Fibroblast of the aortic adventitia (primary cell): ENCODE data around the gene CERS5. TPM values are rescaled to one million over a fixed set of nuclear protein-coding genes. Genes with fewer than 3 reads are reported as not detected.
"Not testable (repeated sequence)": the region's sequence is repeated elsewhere in the genome, so short reads cannot be mapped to it uniquely, and the experiment has no call there.

ENCODE experiments used
- DNase-seq: peaks from one replicate; pipeline ENCODE4 v3.0.0-alpha.2; 2010; ENCODE audit warnings: low read depth
- H3K4me3 ChIP-seq: 2 replicates; pipeline ENCODE4 v1.5.1; 2011; ENCODE audit warnings: low read depth, mild to moderate bottlenecking, control low read depth, low read length, moderate library complexity
- total RNA-seq: library from RNA; depleted of rRNA; stranded (reverse); fragments of >200 nt; gene quantifications from 2 replicates; pipeline ENCODE4 v1.2.3, GENCODE V29; 2012; ENCODE audit warnings: low replicate concordance
- TF ChIP-seq, protein P1 (sequence below): IDR thresholded peaks from 2 replicates; pipeline ENCODE4 v1.5.1; 2011; ENCODE audit warnings: mild to moderate bottlenecking, low read length, control low read depth, inconsistent platforms; ENCODE audit not compliant: insufficient read depth

CERS5 gene
- total RNA-seq, 1 donor = 32.7 TPM

DNA sequence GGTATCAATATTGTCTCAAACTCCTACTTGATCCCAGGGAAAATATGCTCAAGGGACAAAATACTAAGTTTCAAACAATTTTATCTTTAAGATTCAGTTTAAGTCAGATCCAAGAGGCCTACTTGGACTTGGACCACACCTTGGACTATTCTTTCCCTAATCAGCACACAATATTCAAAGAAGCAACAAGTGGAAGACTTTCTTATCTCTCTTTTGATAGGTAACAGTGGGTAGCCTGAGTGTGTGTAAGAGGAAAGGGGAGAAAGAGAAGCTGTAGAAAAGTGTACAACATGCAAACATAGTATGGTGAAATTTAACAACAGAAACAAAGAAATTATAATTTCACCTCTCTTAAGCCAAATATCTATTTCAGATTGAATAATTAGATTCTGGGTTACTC, 6.5 kb downstream of the CERS5 start:
- TF ChIP-seq, protein P1, sequence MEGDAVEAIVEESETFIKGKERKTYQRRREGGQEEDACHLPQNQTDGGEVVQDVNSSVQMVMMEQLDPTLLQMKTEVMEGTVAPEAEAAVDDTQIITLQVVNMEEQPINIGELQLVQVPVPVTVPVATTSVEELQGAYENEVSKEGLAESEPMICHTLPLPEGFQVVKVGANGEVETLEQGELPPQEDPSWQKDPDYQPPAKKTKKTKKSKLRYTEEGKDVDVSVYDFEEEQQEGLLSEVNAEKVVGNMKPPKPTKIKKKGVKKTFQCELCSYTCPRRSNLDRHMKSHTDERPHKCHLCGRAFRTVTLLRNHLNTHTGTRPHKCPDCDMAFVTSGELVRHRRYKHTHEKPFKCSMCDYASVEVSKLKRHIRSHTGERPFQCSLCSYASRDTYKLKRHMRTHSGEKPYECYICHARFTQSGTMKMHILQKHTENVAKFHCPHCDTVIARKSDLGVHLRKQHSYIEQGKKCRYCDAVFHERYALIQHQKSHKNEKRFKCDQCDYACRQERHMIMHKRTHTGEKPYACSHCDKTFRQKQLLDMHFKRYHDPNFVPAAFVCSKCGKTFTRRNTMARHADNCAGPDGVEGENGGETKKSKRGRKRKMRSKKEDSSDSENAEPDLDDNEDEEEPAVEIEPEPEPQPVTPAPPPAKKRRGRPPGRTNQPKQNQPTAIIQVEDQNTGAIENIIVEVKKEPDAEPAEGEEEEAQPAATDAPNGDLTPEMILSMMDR = no peak
- DNase-seq = no peak
- H3K4me3 ChIP-seq = no peak overlapping the region

DNA sequence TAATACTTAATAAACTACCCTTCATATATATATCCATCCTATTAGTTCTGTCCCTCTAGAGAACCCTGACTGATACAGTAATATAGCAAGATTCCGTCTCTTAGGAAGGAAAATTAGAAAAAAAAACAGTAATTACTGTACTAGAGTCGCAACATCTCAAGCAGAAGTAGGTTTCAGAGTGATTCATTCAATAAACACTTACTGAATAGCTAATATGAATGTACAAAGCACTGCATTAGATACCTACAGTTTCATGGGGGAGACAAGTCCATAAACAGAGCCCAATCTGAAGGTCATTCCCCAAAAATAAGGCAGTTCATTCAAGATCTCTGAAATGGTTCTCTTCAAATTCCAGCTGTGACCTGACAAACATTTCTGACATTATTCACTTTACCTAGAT, 9.9 kb downstream of the CERS5 start:
- H3K4me3 ChIP-seq = no peak overlapping the region
- DNase-seq = no peak
- TF ChIP-seq, protein P1 = no peak

DNA sequence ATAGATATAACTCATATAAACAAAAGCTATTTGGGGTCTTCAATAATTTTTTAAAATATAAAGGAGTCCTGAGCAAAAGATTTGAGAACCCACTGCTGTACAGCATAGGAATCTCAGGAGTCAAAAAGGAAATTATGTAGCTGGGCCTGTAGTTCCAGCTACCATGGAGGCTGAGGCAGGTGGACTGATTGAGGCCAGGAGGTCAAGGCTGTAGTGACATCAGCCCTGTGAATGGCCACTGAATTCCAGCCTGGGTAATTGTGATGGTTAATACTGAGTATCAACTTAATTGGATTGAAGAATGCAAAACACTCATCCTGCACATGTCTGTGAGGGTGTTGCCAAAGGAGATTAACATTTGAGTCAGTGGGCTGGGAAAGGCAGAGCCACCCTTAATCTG, 10.5 kb downstream of the CERS5 start:
- TF ChIP-seq, protein P1 = no peak
- DNase-seq = no peak
- no peak overlapping the region for H3K4me3 ChIP-seq

DNA sequence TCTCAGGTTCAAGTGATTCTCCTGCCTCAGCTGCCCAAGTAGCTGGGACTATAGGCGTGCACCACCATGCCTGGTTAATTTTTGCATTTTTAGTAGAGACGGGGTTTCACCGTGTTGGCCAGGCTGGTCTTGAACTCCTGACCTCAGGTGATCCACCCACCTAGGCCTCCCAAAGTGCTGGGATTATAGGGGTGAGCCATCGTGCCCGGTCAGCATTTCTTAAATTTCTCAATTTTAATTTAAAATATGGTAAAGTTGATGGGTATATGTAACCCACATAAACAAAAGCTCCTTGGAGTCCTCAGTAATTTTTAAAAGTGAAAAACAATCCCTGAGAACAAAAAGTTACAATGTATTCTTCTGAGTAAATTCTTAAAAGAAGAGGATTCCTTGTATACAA, 12.2 kb downstream of the CERS5 start:
- not testable (repeated sequence) for H3K4me3 ChIP-seq, DNase-seq

DNA sequence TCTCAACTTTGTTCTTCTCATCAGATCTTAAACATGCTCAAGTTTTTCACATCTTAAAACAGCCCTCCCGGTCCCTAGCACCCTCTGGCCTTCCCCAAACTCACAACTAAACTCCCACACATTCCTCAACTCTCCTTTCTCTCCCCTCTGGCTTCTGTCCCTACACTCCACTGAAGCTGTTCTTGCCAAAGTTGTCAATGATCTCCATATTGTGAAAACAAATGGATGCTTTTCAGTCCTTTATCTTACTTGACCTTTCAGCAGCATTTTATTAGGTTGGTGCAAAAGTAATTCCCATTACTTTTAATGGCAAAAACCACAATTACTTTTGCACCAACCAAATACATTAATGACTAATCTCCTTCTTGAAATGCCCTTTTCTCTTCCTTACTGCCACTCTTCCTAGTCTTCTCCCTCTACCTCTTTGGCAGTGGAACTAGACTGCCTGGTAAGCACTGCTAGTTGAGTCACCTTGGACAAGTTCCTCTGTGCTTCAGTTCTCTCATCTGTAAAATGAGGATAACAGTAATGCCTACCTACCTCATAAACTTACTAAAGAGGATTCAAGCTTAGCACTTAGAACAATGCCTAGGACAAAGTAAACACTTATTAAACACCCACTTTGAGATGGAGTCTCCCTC, 16.0 kb downstream of the CERS5 start:
- H3K4me3 ChIP-seq = no peak overlapping the region
- TF ChIP-seq, protein P1 = no peak
- DNase-seq = peak; percentile 51

DNA sequence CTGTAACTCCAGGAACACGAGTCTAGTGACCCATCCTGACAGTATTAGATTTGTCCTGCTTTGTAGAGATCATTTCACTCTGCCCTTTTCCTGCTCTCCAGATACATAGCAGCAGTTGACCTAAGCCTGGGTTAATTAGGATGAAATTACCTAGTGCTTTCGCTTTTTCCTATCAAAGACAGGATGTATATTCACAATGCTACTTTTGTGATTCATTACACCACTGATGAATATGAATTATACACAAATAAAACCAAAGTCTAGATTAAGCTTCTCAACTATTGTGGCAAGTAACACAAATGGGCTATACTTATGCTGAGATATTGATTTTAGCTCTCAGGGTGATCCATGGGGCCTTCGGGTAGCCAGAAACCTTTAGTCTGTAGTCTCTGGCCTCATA, 17.9 kb downstream of the CERS5 start:
- no peak overlapping the region for H3K4me3 ChIP-seq
- TF ChIP-seq, protein P1 = no peak
- no peak for DNase-seq

DNA sequence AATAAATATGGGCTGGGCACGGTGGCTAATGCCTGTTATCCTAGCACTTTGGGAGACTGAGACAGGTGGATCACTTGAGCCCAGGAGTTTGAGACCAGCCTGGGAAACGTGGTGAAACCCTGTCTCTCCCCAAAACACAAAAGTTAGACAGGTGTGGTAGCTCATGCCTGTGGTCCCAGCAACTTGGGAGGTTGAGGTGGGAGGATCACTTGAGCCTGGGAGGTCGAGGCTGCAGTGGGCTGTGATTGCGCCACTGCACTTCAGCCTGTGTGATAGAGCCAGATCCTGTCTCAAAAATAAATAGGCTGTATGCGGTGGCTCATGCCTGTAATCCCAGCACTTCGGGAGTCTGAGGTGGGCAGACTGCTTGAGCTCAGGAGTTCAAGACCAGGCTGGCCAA, 19.2 kb downstream of the CERS5 start:
- not testable (repeated sequence) for H3K4me3 ChIP-seq, DNase-seq

DNA sequence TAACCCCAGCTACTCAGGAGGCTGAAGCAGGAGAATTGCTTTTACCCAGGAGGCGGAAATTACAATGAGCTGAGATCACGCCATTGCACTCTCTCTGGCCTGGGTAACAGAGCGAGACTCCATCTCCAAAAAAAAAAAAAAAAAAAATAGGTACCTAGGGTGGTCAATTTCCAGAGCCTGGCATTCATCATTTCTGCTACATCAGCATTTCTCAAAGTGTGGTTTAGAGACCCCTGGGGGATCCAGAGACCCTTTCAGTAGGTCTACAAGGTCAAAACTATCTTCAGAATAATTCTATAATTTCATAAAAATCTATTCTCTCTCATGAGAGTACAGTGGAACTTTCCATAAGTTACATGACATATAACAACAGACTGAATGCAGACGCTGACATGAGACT, 19.9 kb downstream of the CERS5 start:
- no peak for DNase-seq
- TF ChIP-seq, protein P1 = no peak

More for the DNA sequence above, 19.9 kb downstream of the CERS5 start:
- H3K4me3 ChIP-seq = no peak overlapping the region
